DMS114 treated with DMSO at 0.1 percent for 48 hours (cell line): ENCODE data around the gene BSPH1.
"Not testable (repeated sequence)": the region's sequence is repeated elsewhere in the genome, so short reads cannot be mapped to it uniquely, and the experiment has no call there.

Source experiments
- DNase-seq: peaks from one replicate; lab custom pipeline; 2025; ENCODE audit not compliant: unreplicated experiment; lab: John Stamatoyannopoulos, UW

Gene BSPH1

GRCh38 chr19:47928581-47928980 lies 63.4 kb downstream of the BSPH1 start:
- DNase-seq = not testable (repeated sequence)

GRCh38 chr19:47920107-47920506 lies 71.9 kb downstream of the BSPH1 start:
- not testable (repeated sequence) for DNase-seq
